CD4-positive, alpha-beta T cell (primary cell): ENCODE data around the gene CHM. TPM values are rescaled to one million over a fixed set of nuclear protein-coding genes. Genes with fewer than 3 reads are reported as not detected.

ENCODE experiments used
- ATAC-seq: fragments of 200-7000 bp; cut with Tn5 transposase; one replicate; pipeline ENCODE4 v1.10.0; 2022; ENCODE audit warnings: mild to moderate bottlenecking; ENCODE audit not compliant: poor library complexity
- CTCF ChIA-PET: fragments of 350-600 bp; sonication (Branson Sonifier 250); formaldehyde crosslinking; loops from one replicate; lab custom pipeline; 2021; ENCODE audit warnings: antibody characterized with exemption, inconsistent platforms; lab: Charles Lee
- POLR2A ChIA-PET: fragments of 350-600 bp; sonication (Branson Sonifier 250); formaldehyde crosslinking; loops from one replicate; lab custom pipeline; 2021; ENCODE audit warnings: antibody characterized with exemption, inconsistent platforms; lab: Charles Lee
- DNase-seq, 14 experiments: peaks; one replicate each; pipeline ENCODE4 v3.0.0-alpha.2; 2013 to 2020; ENCODE audit warnings: mixed read lengths in 2 of 14
- H3K27ac ChIP-seq, 2 donors: one replicate each; pipeline versions ENCODE4 v1.5.1 to v1.7.0; 2013; ENCODE audit warnings: low read length in 2 of 2, low read depth in 1 of 2, mild to moderate bottlenecking in 1 of 2
- H3K27me3 ChIP-seq, 2 experiments: 1 replicate in 1 of 2; 2 replicates in 1 of 2; pipeline versions ENCODE4 v1.6.1 to v1.7.0; 2013; ENCODE audit warnings: low read length in 2 of 2, control low read depth in 1 of 2, mild to moderate bottlenecking in 1 of 2, moderate library complexity in 1 of 2; ENCODE audit not compliant: insufficient read depth in 2 of 2, control insufficient read depth in 1 of 2
- H3K36me3 ChIP-seq: one replicate; pipeline ENCODE4 v1.6.1; 2013; ENCODE audit warnings: low read length, control low read depth; ENCODE audit not compliant: insufficient read depth
- H3K4me1 ChIP-seq: one replicate; pipeline ENCODE4 v1.6.1; 2013; ENCODE audit warnings: low read length, control low read depth; ENCODE audit not compliant: insufficient read depth
- H3K4me3 ChIP-seq: one replicate; pipeline ENCODE4 v1.5.1; 2013; ENCODE audit warnings: mild to moderate bottlenecking, low read length, moderate library complexity
- H3K9me3 ChIP-seq, 2 experiments: 1 replicate in 1 of 2; 2 replicates in 1 of 2; pipeline versions ENCODE4 v1.6.1 to v1.7.0; 2013; ENCODE audit warnings: low read length in 2 of 2, mild to moderate bottlenecking in 2 of 2, control low read depth in 1 of 2, moderate library complexity in 1 of 2; ENCODE audit not compliant: control insufficient read depth in 1 of 2, insufficient read depth in 1 of 2
- H3K27ac Mint-ChIP-seq: one replicate; pipeline ENCODE4 v1.8.0; 2020; ENCODE audit warnings: mixed read lengths
- H3K27me3 Mint-ChIP-seq: one replicate; pipeline ENCODE4 v1.8.0; 2021; ENCODE audit warnings: mixed read lengths
- H3K36me3 Mint-ChIP-seq: one replicate; pipeline ENCODE4 v1.8.0; 2021; ENCODE audit warnings: low read depth, mixed read lengths
- H3K4me1 Mint-ChIP-seq: one replicate; pipeline ENCODE4 v1.8.0; 2021; ENCODE audit warnings: low read depth, mixed read lengths
- H3K4me3 Mint-ChIP-seq: one replicate; pipeline ENCODE4 v1.8.0; 2020; ENCODE audit warnings: mild to moderate bottlenecking, mixed read lengths
- H3K9me3 Mint-ChIP-seq: one replicate; pipeline ENCODE4 v1.8.0; 2020; ENCODE audit warnings: mixed read lengths
- intact Hi-C, 2 experiments: fragments of 100-400 bp; cut with DNase I in 1 of 2; cut with micrococcal nuclease in 1 of 2; formaldehyde crosslinking; loops; one replicate each; pipeline versions ENCODE4 v1.15.1 to v1.9.0; 2023 to 2025; cut with DNase I, micrococcal nuclease
- total RNA-seq, 174 experiments: library from RNA in 2 of 174; stranded (reverse) in 2 of 174; gene quantifications; one replicate each; pipeline ENCODE4 v1.2.3 and lab custom pipeline; 2021 to 2026
- TF ChIP-seq, protein P1 (sequence below): fragments of 200-600 bp; IDR thresholded peaks from one replicate; pipeline ENCODE4 v1.8.0; 2022; ENCODE audit warnings: antibody characterized with exemption, mild to moderate bottlenecking

Gene CHM
- total RNA-seq, 2 experiments from 2014 or later = 5.1 to 6.3 TPM

DNA sequence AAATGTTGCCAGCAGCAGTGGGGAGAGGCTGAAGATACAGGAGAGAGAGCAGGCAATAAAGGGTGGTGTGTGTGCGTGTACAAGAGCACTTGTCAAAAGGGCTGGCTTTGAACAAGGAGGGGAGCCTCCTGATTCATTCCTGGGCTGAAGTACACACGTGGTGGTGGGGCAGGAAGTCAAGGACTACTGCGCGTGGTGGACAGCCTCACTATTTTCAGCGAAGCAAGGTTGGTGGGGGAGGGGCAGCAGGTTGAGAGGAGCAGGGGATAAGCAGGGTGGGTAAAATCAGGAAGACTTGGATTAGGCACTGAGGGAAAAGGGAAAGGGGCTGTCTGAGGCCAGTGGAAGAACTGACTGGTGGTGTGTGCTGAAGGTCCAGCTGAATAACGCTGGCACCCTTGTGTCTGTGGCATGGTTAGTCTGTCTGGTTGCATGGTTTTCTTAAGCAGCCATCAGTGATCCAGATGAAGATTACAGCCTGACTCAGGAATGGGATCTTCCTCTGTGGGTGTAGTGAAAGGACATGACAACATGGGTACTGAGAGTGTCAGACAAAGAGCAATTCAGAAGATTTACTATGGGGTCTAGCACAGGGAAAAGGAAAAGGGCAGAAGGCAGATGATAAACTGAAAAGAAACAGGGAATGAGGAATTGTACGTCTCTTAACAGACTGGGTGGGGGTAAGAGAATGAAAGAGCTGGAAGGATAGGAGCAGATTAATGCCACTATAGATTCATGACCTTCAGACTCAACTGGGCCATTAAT is 149.8 kb downstream of the CHM start:
- Histone ChIP-seq H3K27me3 (no peaks in the 10 kb centered on the region), H3K9me3 (no peaks in the 10 kb centered on the region), H3K4me3 (no peak overlapping the region), H3K4me1 (no peaks in the 10 kb centered on the region), H3K27ac (no peak overlapping the region), H3K36me3 (peaks cover 8% of the 10 kb centered on the region)
- DNase-seq (no peak), ATAC-seq (no peak)
- intact Hi-C loops = no loop called here
- TF ChIP-seq, protein P1, sequence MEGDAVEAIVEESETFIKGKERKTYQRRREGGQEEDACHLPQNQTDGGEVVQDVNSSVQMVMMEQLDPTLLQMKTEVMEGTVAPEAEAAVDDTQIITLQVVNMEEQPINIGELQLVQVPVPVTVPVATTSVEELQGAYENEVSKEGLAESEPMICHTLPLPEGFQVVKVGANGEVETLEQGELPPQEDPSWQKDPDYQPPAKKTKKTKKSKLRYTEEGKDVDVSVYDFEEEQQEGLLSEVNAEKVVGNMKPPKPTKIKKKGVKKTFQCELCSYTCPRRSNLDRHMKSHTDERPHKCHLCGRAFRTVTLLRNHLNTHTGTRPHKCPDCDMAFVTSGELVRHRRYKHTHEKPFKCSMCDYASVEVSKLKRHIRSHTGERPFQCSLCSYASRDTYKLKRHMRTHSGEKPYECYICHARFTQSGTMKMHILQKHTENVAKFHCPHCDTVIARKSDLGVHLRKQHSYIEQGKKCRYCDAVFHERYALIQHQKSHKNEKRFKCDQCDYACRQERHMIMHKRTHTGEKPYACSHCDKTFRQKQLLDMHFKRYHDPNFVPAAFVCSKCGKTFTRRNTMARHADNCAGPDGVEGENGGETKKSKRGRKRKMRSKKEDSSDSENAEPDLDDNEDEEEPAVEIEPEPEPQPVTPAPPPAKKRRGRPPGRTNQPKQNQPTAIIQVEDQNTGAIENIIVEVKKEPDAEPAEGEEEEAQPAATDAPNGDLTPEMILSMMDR = no peak
- Mint-ChIP-seq H3K4me1 (no peaks in the 10 kb centered on the region), H3K27me3 (no peaks in the 10 kb centered on the region), H3K36me3 (peaks cover 51% of the 10 kb centered on the region), H3K9me3 (no peaks in the 10 kb centered on the region), H3K4me3 (no peak overlapping the region), H3K27ac (no peak overlapping the region)
- ChIA-PET CTCF (no interaction called here), POLR2A (no interaction called here)

DNA sequence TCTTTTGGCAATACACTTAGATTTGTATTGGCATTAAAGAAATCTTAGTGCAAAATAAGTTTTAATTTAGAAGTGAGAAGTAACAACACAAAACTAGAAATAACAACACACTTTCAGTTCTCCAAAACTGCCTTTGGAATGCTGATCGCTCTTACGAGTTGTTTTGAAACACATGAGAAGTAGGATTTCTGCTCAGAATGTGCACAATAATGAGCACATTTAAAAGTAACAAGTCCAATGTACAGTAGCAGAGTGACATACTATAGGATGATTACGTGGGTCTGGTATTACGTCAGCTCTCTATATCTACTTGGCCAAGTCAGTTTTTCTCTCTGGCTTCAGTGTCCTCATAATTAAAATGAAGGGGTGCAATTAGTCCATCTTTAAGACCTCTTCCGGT is 164.8 kb downstream of the CHM start:
- POLR2A ChIA-PET = no interaction called here
- no peak overlapping the region for H3K4me3 Mint-ChIP-seq
- no peak overlapping the region for H3K27ac Mint-ChIP-seq
- no peak overlapping the region for H3K27ac ChIP-seq
- H3K4me1 Mint-ChIP-seq = no peaks in the 10 kb centered on the region
- H3K27me3 ChIP-seq = no peaks in the 10 kb centered on the region
- H3K27me3 Mint-ChIP-seq = no peaks in the 10 kb centered on the region
- ATAC-seq = no peak
- TF ChIP-seq, protein P1 = no peak
- intact Hi-C loops = no loop called here
- peaks cover 30% of the 10 kb centered on the region for H3K36me3 Mint-ChIP-seq
- no peaks in the 10 kb centered on the region for H3K9me3 Mint-ChIP-seq
- CTCF ChIA-PET = no interaction called here
- no peaks in the 10 kb centered on the region for H3K36me3 ChIP-seq
- no peak overlapping the region for H3K4me3 ChIP-seq
- DNase-seq = no peak
- H3K4me1 ChIP-seq = no peaks in the 10 kb centered on the region
- no peaks in the 10 kb centered on the region for H3K9me3 ChIP-seq

DNA sequence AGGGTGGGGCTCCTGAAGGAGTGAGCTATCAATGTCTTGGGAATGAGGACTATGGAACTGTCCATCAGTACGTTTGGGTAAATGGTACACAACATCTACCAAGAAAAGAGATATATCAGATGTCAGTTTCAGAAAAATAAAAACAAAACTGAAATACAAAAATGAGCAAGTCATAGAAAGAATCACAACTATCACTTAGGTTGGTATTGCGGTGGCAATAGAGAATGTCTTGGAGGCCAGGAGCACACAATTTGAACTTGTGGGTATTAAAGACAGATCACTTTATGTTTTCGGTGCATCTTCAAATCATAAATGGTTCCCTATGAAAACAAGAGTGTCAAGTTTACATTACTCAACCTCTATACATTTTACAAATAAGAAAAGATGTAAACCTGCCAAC is 176.8 kb downstream of the CHM start:
- CTCF ChIA-PET = no interaction called here
- H3K36me3 Mint-ChIP-seq = peaks cover 78% of the 10 kb centered on the region
- intact Hi-C loops = no loop called here

More for the DNA sequence above, 176.8 kb downstream of the CHM start:
- Mint-ChIP-seq H3K27me3 (no peaks in the 10 kb centered on the region), H3K9me3 (peaks cover 6% of the 10 kb centered on the region), H3K27ac (no peak overlapping the region), H3K4me1 (no peaks in the 10 kb centered on the region), H3K4me3 (no peak overlapping the region)
- ATAC-seq (no peak), DNase-seq (no peak)
- H3K4me1 ChIP-seq = no peaks in the 10 kb centered on the region
- peaks cover 12% of the 10 kb centered on the region for H3K36me3 ChIP-seq
- H3K9me3 ChIP-seq = peaks cover 0 to 7% of the 10 kb centered on the region in 2 experiments
- POLR2A ChIA-PET = no interaction called here
- no peak overlapping the region for H3K4me3 ChIP-seq
- TF ChIP-seq, protein P1 = no peak
- H3K27ac ChIP-seq = no peak overlapping the region
- H3K27me3 ChIP-seq = no peaks in the 10 kb centered on the region
